Measurements from ENCODE around the gene LYPD6.

- TF ChIP-seq CTCF (IDR thresholded peaks at IDR 0.05 in 4 of 5, conservative IDR thresholded peaks at IDR 0.05 in 1 of 5) (no peak), POLR2A (IDR thresholded peaks at IDR 0.05) (no peak)
Measured at GRCh38 chr2:149307014-149307413, 23.4 kb upstream of the LYPD6 start.
